ENCODE measurements around the gene NFAM1. TPM values are rescaled to one million over a fixed set of nuclear protein-coding genes. Genes with fewer than 3 reads are reported as not detected.

The NFAM1 gene
- total and polyA plus RNA-seq, 12 donors = 0.44 to 11.2 (median 7.1) TPM

DNA sequence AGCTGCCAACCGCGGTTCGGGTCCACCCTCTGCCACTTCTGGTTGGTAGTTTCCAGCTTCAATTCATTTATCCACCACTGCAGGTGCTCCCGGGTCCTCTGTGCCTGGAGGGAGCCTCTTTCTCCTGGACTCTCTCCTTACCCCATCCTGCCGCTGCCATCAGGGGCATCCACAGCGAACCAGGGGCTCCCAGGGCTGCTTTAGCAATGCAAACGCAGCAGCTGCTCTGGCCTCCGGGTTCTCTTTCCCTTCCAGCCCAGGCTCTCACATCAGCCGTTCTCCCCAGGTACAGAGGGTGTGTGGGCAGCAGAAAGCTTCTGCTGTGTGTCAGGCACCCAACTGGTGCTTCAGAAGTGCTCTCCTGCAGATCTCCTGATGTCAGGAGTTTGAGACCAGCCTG, 27.9 kb downstream of the NFAM1 start:
- intact Hi-C loops (cut with DNase I) = no loop called here
- H3K4me1 ChIP-seq (replicated peaks in 1 of 2) = no peaks in the 10 kb centered on the region
- no peaks in the 10 kb centered on the region for H3K27me3 ChIP-seq
- no peaks in the 10 kb centered on the region for H3K36me3 ChIP-seq (replicated peaks in 1 of 2)
- no peak for DNase-seq
- TF ChIP-seq, protein P1, sequence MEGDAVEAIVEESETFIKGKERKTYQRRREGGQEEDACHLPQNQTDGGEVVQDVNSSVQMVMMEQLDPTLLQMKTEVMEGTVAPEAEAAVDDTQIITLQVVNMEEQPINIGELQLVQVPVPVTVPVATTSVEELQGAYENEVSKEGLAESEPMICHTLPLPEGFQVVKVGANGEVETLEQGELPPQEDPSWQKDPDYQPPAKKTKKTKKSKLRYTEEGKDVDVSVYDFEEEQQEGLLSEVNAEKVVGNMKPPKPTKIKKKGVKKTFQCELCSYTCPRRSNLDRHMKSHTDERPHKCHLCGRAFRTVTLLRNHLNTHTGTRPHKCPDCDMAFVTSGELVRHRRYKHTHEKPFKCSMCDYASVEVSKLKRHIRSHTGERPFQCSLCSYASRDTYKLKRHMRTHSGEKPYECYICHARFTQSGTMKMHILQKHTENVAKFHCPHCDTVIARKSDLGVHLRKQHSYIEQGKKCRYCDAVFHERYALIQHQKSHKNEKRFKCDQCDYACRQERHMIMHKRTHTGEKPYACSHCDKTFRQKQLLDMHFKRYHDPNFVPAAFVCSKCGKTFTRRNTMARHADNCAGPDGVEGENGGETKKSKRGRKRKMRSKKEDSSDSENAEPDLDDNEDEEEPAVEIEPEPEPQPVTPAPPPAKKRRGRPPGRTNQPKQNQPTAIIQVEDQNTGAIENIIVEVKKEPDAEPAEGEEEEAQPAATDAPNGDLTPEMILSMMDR (IDR thresholded peaks at IDR 0.05) = no peak
- TF ChIP-seq POLR2A (IDR thresholded peaks at IDR 0.05) = no peak
- WGBS, 4 donors = 64 to 76% (median 74%) methylated on average over 8 to 9 of the region's 9 CpGs
- H3K27ac ChIP-seq = no peak overlapping the region
- no peak overlapping the region for H3K4me3 ChIP-seq
- no peaks in the 10 kb centered on the region for H3K9me3 ChIP-seq (replicated peaks in 1 of 3)

DNA sequence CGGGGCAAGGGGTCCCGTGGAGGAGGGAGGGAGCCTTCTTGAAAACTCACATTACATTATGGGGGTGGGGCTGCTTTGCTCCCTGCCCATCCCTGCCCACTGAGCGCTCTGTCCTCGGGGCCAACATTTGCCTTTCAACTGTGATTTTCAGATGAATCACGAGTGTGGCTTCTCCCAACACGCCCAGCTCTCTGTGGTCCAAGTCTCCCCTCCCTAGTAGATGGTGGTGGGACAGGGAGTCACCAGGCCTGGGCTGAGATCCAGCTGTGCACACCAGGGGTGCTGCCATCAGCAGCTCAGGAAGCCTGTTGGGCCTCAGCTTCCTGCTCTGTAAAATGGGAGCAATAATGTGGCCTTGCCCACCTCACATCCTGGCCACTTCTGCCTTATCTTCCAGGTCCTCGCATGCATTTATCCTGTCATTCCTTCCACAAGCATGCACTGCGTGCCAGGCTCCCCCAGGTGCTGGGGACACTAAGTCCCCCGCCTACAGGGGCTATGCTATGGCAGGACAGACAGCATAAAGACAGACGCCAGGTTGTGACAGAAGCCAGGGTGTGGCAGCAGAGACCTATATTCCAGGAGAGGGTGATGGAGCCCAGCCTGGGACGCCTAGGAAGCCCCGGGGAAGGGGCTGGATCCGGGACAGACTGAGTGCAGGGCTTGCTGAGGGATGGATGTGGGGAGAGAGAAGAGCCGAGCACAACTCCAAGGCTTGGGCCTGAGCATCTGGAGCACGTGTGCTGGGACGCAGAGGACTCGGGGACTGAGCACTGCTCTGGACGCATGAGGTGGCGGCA, 30.5 kb downstream of the NFAM1 start:
- Histone ChIP-seq H3K4me1 (replicated peaks in 1 of 2) (peaks cover 0 to 7% of the 10 kb centered on the region in 2 donors), H3K36me3 (replicated peaks in 1 of 2) (no peaks in the 10 kb centered on the region), H3K27ac (no peak overlapping the region), H3K9me3 (replicated peaks in 1 of 3) (no peaks in the 10 kb centered on the region), H3K27me3 (no peaks in the 10 kb centered on the region), H3K4me3 (no peak overlapping the region)
- TF ChIP-seq, protein P1 (IDR thresholded peaks at IDR 0.05) = no peak
- TF ChIP-seq POLR2A (IDR thresholded peaks at IDR 0.05) = no peak
- DNase-seq = no peak
- 74 to 81% (median 79%) methylated on average over 15 to 19 of the region's 19 CpGs for WGBS, 4 donors
- intact Hi-C loops (cut with DNase I) = no loop called here

DNA sequence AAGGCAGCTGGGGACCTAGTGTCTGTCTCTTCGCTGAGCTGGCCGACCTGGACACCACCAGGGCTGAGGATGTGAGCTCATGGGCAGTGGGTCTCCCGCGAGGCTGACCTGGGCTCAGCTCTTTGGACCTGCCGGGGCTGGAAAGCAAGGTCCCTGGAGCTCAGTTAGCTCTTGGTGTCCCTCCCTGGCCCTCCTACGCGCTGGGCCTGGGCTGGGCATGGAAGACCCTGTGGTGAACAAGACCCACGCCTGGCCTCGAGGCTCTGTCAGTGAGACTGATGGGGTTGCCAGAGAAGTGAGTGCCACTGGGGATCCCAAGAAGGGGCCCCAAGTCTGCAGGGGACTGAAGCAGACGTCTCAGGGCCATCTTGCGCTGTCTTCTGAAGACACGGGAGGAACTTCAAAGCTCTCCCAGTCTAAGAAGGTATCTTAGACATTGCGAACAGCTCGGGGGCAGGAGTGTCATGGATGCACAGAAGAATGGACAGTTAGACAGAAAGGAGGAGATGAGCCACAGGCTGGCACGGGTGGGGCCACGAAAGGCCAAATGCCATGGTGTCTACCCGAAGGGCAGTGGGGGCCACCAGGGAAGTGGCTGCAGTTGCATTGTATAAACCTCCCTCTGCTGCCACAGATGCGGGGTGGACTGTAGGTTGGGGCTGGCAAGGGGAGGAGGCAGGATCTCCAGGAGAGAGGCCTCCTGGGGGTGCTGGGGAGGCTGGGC, 31.2 kb downstream of the NFAM1 start:
- Histone ChIP-seq H3K36me3 (replicated peaks in 1 of 2) (no peaks in the 10 kb centered on the region), H3K27ac (no peak overlapping the region), H3K27me3 (no peaks in the 10 kb centered on the region), H3K9me3 (replicated peaks in 1 of 3) (no peaks in the 10 kb centered on the region), H3K4me1 (replicated peaks in 1 of 2) (peaks cover 0 to 8% of the 10 kb centered on the region in 2 donors), H3K4me3 (no peak overlapping the region)
- intact Hi-C loops (cut with DNase I) = no loop called here
- no peak for DNase-seq
- no peak for TF ChIP-seq POLR2A (IDR thresholded peaks at IDR 0.05)
- TF ChIP-seq, protein P1 (IDR thresholded peaks at IDR 0.05) = no peak
- WGBS, 4 donors = 89 to 95% (median 90%) methylated on average over 11 to 18 of the region's 18 CpGs

Data from adrenal gland (tissue), 12 donors.